GM21717 (cell line): ENCODE results near the gene WDR1.

ENCODE experiments used
- ATAC-seq: cut with Tn5 transposase; IDR thresholded peaks from one replicate; pipeline ENCODE4 v1.9.1; 2021; ENCODE audit warnings: mild to moderate bottlenecking, moderate library complexity; ENCODE audit not compliant: unreplicated experiment

The WDR1 gene

GRCh38 chr4:10075158-10075863, 41.3 kb downstream of the WDR1 start:
- no peak for ATAC-seq

GRCh38 chr4:10074767-10075105, 41.9 kb downstream of the WDR1 start:
- no peak for ATAC-seq

- ATAC-seq, result no peak
Measured at GRCh38 chr4:10074076-10074766, 42.4 kb downstream of the WDR1 start.

GRCh38 chr4:10072420-10073017, 44.1 kb downstream of the WDR1 start:
- ATAC-seq, result no peak

- no peak for ATAC-seq
Measured at GRCh38 chr4:10069075-10069642, 47.4 kb downstream of the WDR1 start.

- no peak for ATAC-seq
Measured at GRCh38 chr4:10066670-10067651, 49.6 kb downstream of the WDR1 start.

GRCh38 chr4:10066206-10066605, 50.4 kb downstream of the WDR1 start:
- no peak for ATAC-seq

- no peak for ATAC-seq
Measured at GRCh38 chr4:10063544-10064300, 52.9 kb downstream of the WDR1 start.

GRCh38 chr4:10061650-10062415, 54.8 kb downstream of the WDR1 start:
- no peak for ATAC-seq

GRCh38 chr4:10058371-10058770, 58.2 kb downstream of the WDR1 start:
- no peak for ATAC-seq

- no peak for ATAC-seq
Measured at GRCh38 chr4:10057023-10057395, 59.6 kb downstream of the WDR1 start.

- ATAC-seq, result no peak
Measured at GRCh38 chr4:10056334-10057022, 60.1 kb downstream of the WDR1 start.

GRCh38 chr4:10055871-10056270, 60.7 kb downstream of the WDR1 start:
- ATAC-seq, result no peak

- ATAC-seq, result no peak
Measured at GRCh38 chr4:10054571-10055041, 62.0 kb downstream of the WDR1 start.

- no peak for ATAC-seq
Measured at GRCh38 chr4:10053635-10054453, 62.8 kb downstream of the WDR1 start.

GRCh38 chr4:10051517-10052135, 65.0 kb downstream of the WDR1 start:
- no peak for ATAC-seq

- ATAC-seq, result no peak
Measured at GRCh38 chr4:10050721-10051120, 65.9 kb downstream of the WDR1 start.
